ENCODE measurements around the gene ADH7. TPM values are rescaled to one million over a fixed set of nuclear protein-coding genes. Genes with fewer than 3 reads are reported as not detected.
"Not testable (repeated sequence)": the region's sequence is repeated elsewhere in the genome, so short reads cannot be mapped to it uniquely, and the experiment has no call there.

ADH7 gene
- total RNA-seq, 2 experiments from 2014 or later, result not detected

- ATAC-seq (ENCODE audit: low read depth), result no peak
- peaks cover 4% of the 10 kb centered on the region for H3K4me1 Mint-ChIP-seq
- no peaks in the 10 kb centered on the region for H3K36me3 Mint-ChIP-seq
- no peaks in the 10 kb centered on the region for H3K27me3 Mint-ChIP-seq
- DNase-seq, result no peak
- peaks cover 11% of the 10 kb centered on the region for H3K9me3 Mint-ChIP-seq
- no peak overlapping the region for H3K27ac Mint-ChIP-seq
- no peak overlapping the region for H3K4me3 Mint-ChIP-seq
- POLR2A ChIA-PET, result interaction anchor here (0.7 kb wide), 1 partner anchor 578 kb away, joined by 4 read pairs; no protein-coding TSS in a partner anchor
Observed at GRCh38 chr4:99447513-99447912, 12.4 kb upstream of the ADH7 start.

- no peak for DNase-seq
Observed at GRCh38 chr4:99447079-99447478, 11.9 kb upstream of the ADH7 start.

GRCh38 chr4:99438405-99438780 is 3.3 kb upstream of the ADH7 start:
- H3K9me3 Mint-ChIP-seq, result no peaks in the 10 kb centered on the region
- no peaks in the 10 kb centered on the region for H3K27me3 Mint-ChIP-seq
- no peak overlapping the region for H3K4me3 Mint-ChIP-seq
- no peaks in the 10 kb centered on the region for H3K36me3 Mint-ChIP-seq
- POLR2A ChIA-PET, result interaction anchor here (0.7 kb wide), 1 partner anchor 146 kb away, joined by 5 read pairs; no protein-coding TSS in a partner anchor
- no peaks in the 10 kb centered on the region for H3K4me1 Mint-ChIP-seq
- DNase-seq (no peak), ATAC-seq (ENCODE audit: low read depth) (no peak)
- no peak overlapping the region for H3K27ac Mint-ChIP-seq

More at GRCh38 chr4:99447079-99447478, 11.9 kb upstream of the ADH7 start:
- Mint-ChIP-seq H3K4me3 (no peak overlapping the region), H3K9me3 (peaks cover 8% of the 10 kb centered on the region), H3K27ac (no peak overlapping the region), H3K36me3 (no peaks in the 10 kb centered on the region), H3K4me1 (peaks cover 4% of the 10 kb centered on the region), H3K27me3 (no peaks in the 10 kb centered on the region)
- POLR2A ChIA-PET, result interaction anchor here (0.7 kb wide), 1 partner anchor 579 kb away, joined by 4 read pairs; no protein-coding TSS in a partner anchor
- ATAC-seq (ENCODE audit: low read depth), result no peak

- Mint-ChIP-seq H3K27ac (no peak overlapping the region), H3K4me3 (no peak overlapping the region), H3K36me3 (no peaks in the 10 kb centered on the region), H3K27me3 (no peaks in the 10 kb centered on the region), H3K9me3 (no peaks in the 10 kb centered on the region), H3K4me1 (no peaks in the 10 kb centered on the region)
- no peak for DNase-seq
- POLR2A ChIA-PET, result interaction anchor here (0.7 kb wide), 1 partner anchor 146 kb away, joined by 5 read pairs; no protein-coding TSS in a partner anchor
- ATAC-seq (ENCODE audit: low read depth), result no peak
Observed at GRCh38 chr4:99437723-99438404, 2.7 kb upstream of the ADH7 start.

- Mint-ChIP-seq H3K27ac (no peak overlapping the region), H3K9me3 (no peaks in the 10 kb centered on the region), H3K36me3 (no peaks in the 10 kb centered on the region), H3K27me3 (no peaks in the 10 kb centered on the region), H3K4me3 (no peak overlapping the region), H3K4me1 (no peaks in the 10 kb centered on the region)
- no peak for DNase-seq
- no peak for ATAC-seq (ENCODE audit: low read depth)
- POLR2A ChIA-PET, result no interaction called here
Observed at GRCh38 chr4:99436976-99437722, 2.0 kb upstream of the ADH7 start.

- no peak for DNase-seq
- Mint-ChIP-seq H3K36me3 (no peaks in the 10 kb centered on the region), H3K27ac (no peak overlapping the region), H3K4me1 (no peaks in the 10 kb centered on the region), H3K9me3 (no peaks in the 10 kb centered on the region), H3K27me3 (no peaks in the 10 kb centered on the region), H3K4me3 (no peak overlapping the region)
- no peak for ATAC-seq (ENCODE audit: low read depth)
- POLR2A ChIA-PET, result no interaction called here
Observed at GRCh38 chr4:99436462-99436861, 1.3 kb upstream of the ADH7 start.

- ATAC-seq (ENCODE audit: low read depth) (no peak), DNase-seq (no peak)
- Mint-ChIP-seq H3K27ac (no peak overlapping the region), H3K4me1 (no peaks in the 10 kb centered on the region), H3K9me3 (no peaks in the 10 kb centered on the region), H3K27me3 (peaks cover 4% of the 10 kb centered on the region), H3K36me3 (no peaks in the 10 kb centered on the region), H3K4me3 (no peak overlapping the region)
- POLR2A ChIA-PET, result no interaction called here
Observed at GRCh38 chr4:99430106-99430505, 5.0 kb downstream of the ADH7 start.

- no peak overlapping the region for H3K4me3 Mint-ChIP-seq
- H3K27me3 Mint-ChIP-seq, result peaks cover 4% of the 10 kb centered on the region
- DNase-seq (no peak), ATAC-seq (ENCODE audit: low read depth) (no peak)
- H3K9me3 Mint-ChIP-seq, result no peaks in the 10 kb centered on the region
- H3K4me1 Mint-ChIP-seq, result no peaks in the 10 kb centered on the region
- H3K36me3 Mint-ChIP-seq, result no peaks in the 10 kb centered on the region
- H3K27ac Mint-ChIP-seq, result no peak overlapping the region
- POLR2A ChIA-PET, result no interaction called here
Observed at GRCh38 chr4:99417125-99417524, 18.0 kb downstream of the ADH7 start.

- H3K27ac Mint-ChIP-seq; H3K4me3 Mint-ChIP-seq; H3K9me3 Mint-ChIP-seq; H3K27me3 Mint-ChIP-seq; H3K36me3 Mint-ChIP-seq; DNase-seq; H3K4me1 Mint-ChIP-seq; POLR2A ChIA-PET; ATAC-seq (ENCODE audit: low read depth): not testable (repeated sequence)
Observed at GRCh38 chr4:99415762-99416161, 19.4 kb downstream of the ADH7 start.

GRCh38 chr4:99414902-99415301 is 20.2 kb downstream of the ADH7 start:
- H3K27me3 Mint-ChIP-seq; H3K4me3 Mint-ChIP-seq; ATAC-seq (ENCODE audit: low read depth); H3K36me3 Mint-ChIP-seq; DNase-seq; H3K4me1 Mint-ChIP-seq; H3K27ac Mint-ChIP-seq; H3K9me3 Mint-ChIP-seq; POLR2A ChIA-PET: not testable (repeated sequence)

GRCh38 chr4:99414401-99414800 is 20.7 kb downstream of the ADH7 start:
- no peaks in the 10 kb centered on the region for H3K9me3 Mint-ChIP-seq
- H3K27me3 Mint-ChIP-seq, result peaks cover 4% of the 10 kb centered on the region

GRCh38 chr4:99413140-99413539 is 22.0 kb downstream of the ADH7 start:
- Mint-ChIP-seq H3K4me1 (no peaks in the 10 kb centered on the region), H3K36me3 (no peaks in the 10 kb centered on the region), H3K9me3 (no peaks in the 10 kb centered on the region), H3K4me3 (no peak overlapping the region), H3K27ac (no peak overlapping the region), H3K27me3 (peaks cover 2% of the 10 kb centered on the region)
- DNase-seq, result no peak
- ATAC-seq (ENCODE audit: low read depth), result no peak
- POLR2A ChIA-PET, result no interaction called here

More at GRCh38 chr4:99414401-99414800, 20.7 kb downstream of the ADH7 start:
- H3K36me3 Mint-ChIP-seq, result no peaks in the 10 kb centered on the region
- no peak overlapping the region for H3K4me3 Mint-ChIP-seq
- no peaks in the 10 kb centered on the region for H3K4me1 Mint-ChIP-seq
- POLR2A ChIA-PET, result no interaction called here
- no peak for DNase-seq
- no peak overlapping the region for H3K27ac Mint-ChIP-seq
- ATAC-seq (ENCODE audit: low read depth), result no peak

- Mint-ChIP-seq H3K36me3 (no peaks in the 10 kb centered on the region), H3K9me3 (no peaks in the 10 kb centered on the region)
Observed at GRCh38 chr4:99411041-99411440, 24.1 kb downstream of the ADH7 start.

GRCh38 chr4:99410075-99410474 is 25.1 kb downstream of the ADH7 start:
- DNase-seq (no peak), ATAC-seq (ENCODE audit: low read depth) (no peak)
- Mint-ChIP-seq H3K4me3 (no peak overlapping the region), H3K36me3 (no peaks in the 10 kb centered on the region), H3K9me3 (no peaks in the 10 kb centered on the region), H3K27me3 (peaks cover 6% of the 10 kb centered on the region), H3K27ac (no peak overlapping the region), H3K4me1 (peaks cover 3% of the 10 kb centered on the region)
- POLR2A ChIA-PET, result no interaction called here

More at GRCh38 chr4:99411041-99411440, 24.1 kb downstream of the ADH7 start:
- Mint-ChIP-seq H3K27ac (no peak overlapping the region), H3K27me3 (peaks cover 8% of the 10 kb centered on the region), H3K4me3 (no peak overlapping the region), H3K4me1 (no peaks in the 10 kb centered on the region)
- ATAC-seq (ENCODE audit: low read depth) (no peak), DNase-seq (no peak)
- POLR2A ChIA-PET, result no interaction called here
